HepG2 (cell line): ENCODE data around the gene EHD4. TPM values are rescaled to one million over a fixed set of nuclear protein-coding genes. Genes with fewer than 3 reads are reported as not detected.
A peak's percentile ranks its signal among the peaks of the same experiment; 100 is the strongest.

Experiments used
- ATAC-seq: fragments of 200-7000 bp; cut with Tn5 transposase; 3 replicates; pipeline ENCODE4 v1.9.1; 2020; ENCODE audit warnings: mild to moderate bottlenecking, moderate library complexity
- BruUV-seq: library from RNA; stranded (reverse); fragments of 400-500 nt; replicated peaks from 2 replicates; lab custom pipeline; 2021; lab: Mats Ljungman, UMichigan
- CTCF ChIA-PET: fragments of 300-600 bp; formaldehyde crosslinking; extraction: SDS; loops from one replicate; lab custom pipeline; 2021; ENCODE audit warnings: low total read pairs, inconsistent platforms, low intra/inter-chr PET ratio; lab: Yijun Ruan, JAX
- POLR2A ChIA-PET: fragments of 350-600 bp; sonication (Branson Sonifier 250); formaldehyde crosslinking; loops from one replicate; lab custom pipeline; 2020; ENCODE audit warnings: antibody characterized with exemption, inconsistent platforms; lab: Yijun Ruan, JAX
- DNase-seq: peaks from one replicate; pipeline ENCODE4 v3.0.0-alpha.2; 2015; ENCODE audit warnings: low spot score
- FAIRE-seq: peaks from 3 replicates; lab custom pipeline; 2011; peaks lifted over from hg19 to GRCh38; lab: Jason Lieb, UNC
- H2AFZ ChIP-seq: one replicate; pipeline ENCODE4 v1.6.1; 2011; ENCODE audit warnings: low read length, inconsistent platforms
- H3K27ac ChIP-seq: fragments of 300-600 bp; 3 replicates; pipeline ENCODE4 v1.8.0; 2011; ENCODE audit warnings: mixed run types, mild to moderate bottlenecking, mixed read lengths, low read length, inconsistent platforms; ENCODE audit not compliant: insufficient read depth; ENCODE audit errors: extremely low read length
- H3K27me3 ChIP-seq, 2 experiments: fragments of 200-600 bp in 1 of 2; 2 replicates in 1 of 2; 3 replicates in 1 of 2; pipeline versions ENCODE4 v1.6.0 to v1.8.0; 2011; ENCODE audit warnings: low read length in 2 of 2, mild to moderate bottlenecking in 2 of 2, moderate library complexity in 2 of 2, inconsistent platforms in 1 of 2; ENCODE audit not compliant: insufficient read depth in 2 of 2, control insufficient read depth in 1 of 2
- H3K36me3 ChIP-seq, 2 experiments: fragments of 200-600 bp in 1 of 2; replicated peaks in 1 of 2; 2 replicates in 1 of 2; 3 replicates in 1 of 2; pipeline versions ENCODE4 v1.5.1 to v1.8.0; 2011; ENCODE audit warnings: low read length in 2 of 2, inconsistent platforms in 1 of 2; ENCODE audit not compliant: insufficient read depth in 2 of 2, control insufficient read depth in 1 of 2
- H3K4me1 ChIP-seq: 2 replicates; pipeline ENCODE4 v1.5.1; 2012; ENCODE audit warnings: low read length, inconsistent platforms; ENCODE audit not compliant: insufficient read depth
- H3K4me2 ChIP-seq: 2 replicates; pipeline ENCODE4 v1.6.0; 2011; ENCODE audit warnings: low read depth, low read length, inconsistent platforms
- H3K4me3 ChIP-seq, 3 experiments: fragments of 200-600 bp in 1 of 3; sonication (generic), shearing (Covaris generic) in 1 of 3; replicated peaks in 1 of 3; 2 replicates each; pipeline ENCODE4 v1.5.1; 2011 to 2016; ENCODE audit warnings: low read length in 3 of 3, inconsistent platforms in 2 of 3, low read depth in 2 of 3, mild to moderate bottlenecking in 2 of 3, control low read depth in 1 of 3, mixed read lengths in 1 of 3; ENCODE audit not compliant: insufficient read depth in 1 of 3
- H3K79me2 ChIP-seq: one replicate; pipeline ENCODE4 v1.6.1; 2011; ENCODE audit warnings: low read length, inconsistent platforms; ENCODE audit not compliant: insufficient read depth
- H3K9ac ChIP-seq: 2 replicates; pipeline ENCODE4 v1.6.0; 2011; ENCODE audit warnings: mild to moderate bottlenecking, low read depth, low read length, inconsistent platforms; ENCODE audit not compliant: insufficient read depth
- H3K9me3 ChIP-seq: 2 replicates; pipeline ENCODE4 v1.5.1; 2012; ENCODE audit warnings: mild to moderate bottlenecking, low read length
- H4K20me1 ChIP-seq: 2 replicates; pipeline ENCODE4 v1.6.0; 2011; ENCODE audit warnings: inconsistent platforms, mild to moderate bottlenecking, low read length, moderate library complexity; ENCODE audit not compliant: insufficient read depth
- KAT7 ChIP-seq: IDR thresholded peaks from 2 replicates; pipeline ENCODE4 v1.6.1; 2018; ENCODE audit warnings: borderline replicate concordance, missing compliant biosample characterization
- MLXIP ChIP-seq: sonication (generic); formaldehyde crosslinking; IDR thresholded peaks from 2 replicates; pipeline ENCODE4 v1.9.0; 2021; ENCODE audit warnings: missing genetic modification reagents, borderline replicate concordance
- RAD21 ChIP-seq: fragments of 450-650 bp; formaldehyde crosslinking; IDR thresholded peaks from 2 replicates; pipeline ENCODE4 v1.5.0; 2020; ENCODE audit warnings: mild to moderate bottlenecking
- TFE3 ChIP-seq: IDR thresholded peaks from 2 replicates; pipeline ENCODE4 v1.6.1; 2016
- ZBTB10 ChIP-seq: sonication (generic); formaldehyde crosslinking; IDR thresholded peaks from 2 replicates; pipeline ENCODE4 v1.4.0; 2020; ENCODE audit warnings: missing genetic modification reagents, borderline replicate concordance
- ZBTB21 ChIP-seq: sonication (generic); formaldehyde crosslinking; IDR thresholded peaks from 2 replicates; pipeline ENCODE4 v1.4.0; 2020; ENCODE audit warnings: missing genetic modification reagents
- ZNF136 ChIP-seq: sonication (generic); formaldehyde crosslinking; IDR thresholded peaks from 2 replicates; pipeline ENCODE4 v1.8.1; 2022; ENCODE audit warnings: low read depth, mild to moderate bottlenecking, moderate library complexity, missing genetic modification reagents
- ZXDC ChIP-seq: sonication (generic); formaldehyde crosslinking; IDR thresholded peaks from 2 replicates; pipeline ENCODE4 v1.5.0; 2020; ENCODE audit warnings: mild to moderate bottlenecking, missing genetic modification reagents
- WGBS: methylation state at CpG from one replicate; pipeline ENCODE4 v1.1.6; 2017; ENCODE audit warnings: low lambda C conversion rate; 5-methylcytosine and 5-hydroxymethylcytosine counted together
- in situ Hi-C: cut with HindIII; loops from 2 replicates; pipeline ENCODE4 v1.10.0; 2017; ENCODE audit warnings: low pct_unique_long_range_greater_than_20kb; ENCODE audit not compliant: extremely low pct_ligation_motif_present
- intact Hi-C: fragments of 100-400 bp; cut with micrococcal nuclease; formaldehyde crosslinking; loops from one replicate; pipeline ENCODE4 v1.10.0; 2022; ENCODE audit not compliant: unreplicated experiment
- polyA plus RNA-seq, 8 experiments: library from polyadenylated mRNA; depleted of rRNA in 3 of 8; stranded (reverse) in 7 of 8; unstranded in 1 of 8; fragments of >200 nt; fragmentation: Illumina TruSeq in 4 of 8; extraction: Trizol in 4 of 8; gene quantifications; 2 replicates each; pipeline versions ENCODE4 v1.2.1 to v1.2.3, GENCODE V29; 2011 to 2016; ENCODE audit warnings: low read depth in 4 of 8, missing spikeins in 1 of 8, mixed read lengths in 1 of 8; ENCODE audit not compliant: insufficient read depth in 1 of 8
- total RNA-seq, 5 experiments: library from RNA; depleted of rRNA; stranded (reverse); fragments of >200 nt; fragmentation: Illumina TruSeq; extraction: Trizol; gene quantifications; 2 replicates each; pipeline ENCODE4 v1.2.3, GENCODE V29; 2016; ENCODE audit warnings: low read depth in 1 of 5

EHD4 gene
- total and polyA plus RNA-seq, 2 of the 13 experiments (the other 11 are each of a cell fraction or from before 2014, with no cell fraction given), result 3.1 to 4.8 TPM

GRCh38 chr15:41861736-41862356, 110.5 kb downstream of the EHD4 start (continued):
- TF ChIP-seq ZBTB21 (CRISPR knock-in tag) (no peak), KAT7 (CRISPR knock-in tag) (no peak), ZNF136 (CRISPR knock-in tag) (no peak)

GRCh38 chr15:41860049-41860828, 112.1 kb downstream of the EHD4 start:
- Histone ChIP-seq H3K4me1 (peaks cover 45% of the 10 kb centered on the region), H3K4me3 (peak overlapping the region in 1 of 3 experiments; percentile 15; a peak in 1 of 6 replicates), H3K9me3 (no peaks in the 10 kb centered on the region), H3K36me3 (no peaks in the 10 kb centered on the region), H3K27me3 (peaks cover 11 to 51% of the 10 kb centered on the region in 2 experiments; a peak in 4 of 5 replicates), H4K20me1 (no peaks in the 10 kb centered on the region), H3K4me2 (peak overlapping the region; percentile 46), H3K79me2 (no peaks in the 10 kb centered on the region), H2AFZ (no peak overlapping the region), H3K9ac (no peak overlapping the region), H3K27ac (no peak overlapping the region)
- ChIA-PET CTCF (interaction anchor here (1.5 kb wide), 1 partner anchor 44 kb away, joined by 7 read pairs; no protein-coding TSS in a partner anchor), POLR2A (no interaction called here)
- intact Hi-C loops (no loop called here), in situ Hi-C loops (no loop called here)
- FAIRE-seq (peak; percentile 84), DNase-seq (peak; percentile 48), ATAC-seq (peak; percentile 68)
- WGBS, result 0% methylated on average over 5 of the region's 15 CpGs
- BruUV-seq, result no TSS peak
- no peak for TF ChIP-seq ZXDC (CRISPR knock-in tag)
- TF ChIP-seq TFE3 (CRISPR knock-in tag), result no peak
- 0 out of 2 replicates have a peak, but pooled peaks have one; percentile 21 for TF ChIP-seq RAD21 (CRISPR knock-in tag)
- no peak for TF ChIP-seq ZBTB10
- TF ChIP-seq MLXIP, result no peak
